ENCODE results near the gene UBA1.

DNA sequence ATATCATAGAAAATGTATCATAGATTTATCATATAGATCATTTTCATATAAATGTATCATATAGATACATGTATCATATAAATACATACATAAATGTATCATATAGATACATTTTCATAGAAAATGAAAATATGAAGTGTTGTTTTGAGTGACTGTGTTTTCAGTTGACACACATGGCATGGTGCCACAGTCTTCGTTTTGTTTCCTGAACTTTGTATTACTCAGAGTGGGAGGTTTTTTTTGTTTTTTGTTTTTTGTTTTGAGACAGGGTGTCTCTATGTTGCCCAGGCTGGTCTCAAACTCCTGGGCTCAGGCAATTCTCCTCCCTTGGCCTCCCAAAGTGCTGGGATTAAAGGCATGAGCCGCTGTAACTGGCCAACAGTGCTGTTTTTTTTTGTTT is 44.7 kb upstream of the UBA1 start:
- no peak for TF ChIP-seq POLR2A (IDR thresholded peaks at IDR 0.05)
- TF ChIP-seq, protein P1, sequence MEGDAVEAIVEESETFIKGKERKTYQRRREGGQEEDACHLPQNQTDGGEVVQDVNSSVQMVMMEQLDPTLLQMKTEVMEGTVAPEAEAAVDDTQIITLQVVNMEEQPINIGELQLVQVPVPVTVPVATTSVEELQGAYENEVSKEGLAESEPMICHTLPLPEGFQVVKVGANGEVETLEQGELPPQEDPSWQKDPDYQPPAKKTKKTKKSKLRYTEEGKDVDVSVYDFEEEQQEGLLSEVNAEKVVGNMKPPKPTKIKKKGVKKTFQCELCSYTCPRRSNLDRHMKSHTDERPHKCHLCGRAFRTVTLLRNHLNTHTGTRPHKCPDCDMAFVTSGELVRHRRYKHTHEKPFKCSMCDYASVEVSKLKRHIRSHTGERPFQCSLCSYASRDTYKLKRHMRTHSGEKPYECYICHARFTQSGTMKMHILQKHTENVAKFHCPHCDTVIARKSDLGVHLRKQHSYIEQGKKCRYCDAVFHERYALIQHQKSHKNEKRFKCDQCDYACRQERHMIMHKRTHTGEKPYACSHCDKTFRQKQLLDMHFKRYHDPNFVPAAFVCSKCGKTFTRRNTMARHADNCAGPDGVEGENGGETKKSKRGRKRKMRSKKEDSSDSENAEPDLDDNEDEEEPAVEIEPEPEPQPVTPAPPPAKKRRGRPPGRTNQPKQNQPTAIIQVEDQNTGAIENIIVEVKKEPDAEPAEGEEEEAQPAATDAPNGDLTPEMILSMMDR (IDR thresholded peaks at IDR 0.05) = no peak

Measured in heart left ventricle (tissue), 13 donors.